Peyer's patch (tissue), 4 donors: ENCODE results near the gene ZNF683. TPM values are rescaled to one million over a fixed set of nuclear protein-coding genes. Genes with fewer than 3 reads are reported as not detected.

Experiments
- DNase-seq, 3 donors: peaks; one replicate each; pipeline ENCODE4 v3.0.0-alpha.2; 2017 to 2019
- H3K27ac ChIP-seq, 4 donors: fragments of 200-600 bp; sonication (generic); one replicate each; pipeline ENCODE4 v1.5.1; 2016 to 2019
- H3K27me3 ChIP-seq, 2 donors: fragments of 200-600 bp; sonication (generic); one replicate each; pipeline ENCODE4 v1.5.1; 2019
- H3K36me3 ChIP-seq, 3 donors: fragments of 200-600 bp; sonication (generic); one replicate each; pipeline ENCODE4 v1.5.1; 2016 to 2019
- H3K4me1 ChIP-seq, 4 donors: fragments of 200-600 bp; sonication (generic); one replicate each; pipeline ENCODE4 v1.5.1; 2016 to 2019
- H3K4me3 ChIP-seq, 4 donors: fragments of 200-600 bp; sonication (generic); 1 replicate in 3 of 4; 2 replicates in 1 of 4; pipeline ENCODE4 v1.5.1; 2016 to 2019; ENCODE audit warnings: mild to moderate bottlenecking in 1 of 4
- H3K9me3 ChIP-seq, 4 donors: fragments of 200-600 bp; sonication (generic); one replicate each; pipeline ENCODE4 v1.5.1; 2016 to 2019; ENCODE audit warnings: mild to moderate bottlenecking in 1 of 4
- CTCF ChIP-seq, 6 experiments: fragments of 450-650 bp in 4 of 6; fragments of 200-600 bp in 2 of 6; sonication (generic) in 1 of 6; IDR thresholded peaks; one replicate each; pipeline ENCODE4 v1.5.1; 2017 to 2019; ENCODE audit warnings: antibody characterized with exemption in 6 of 6, mild to moderate bottlenecking in 3 of 6, moderate library complexity in 1 of 6
- POLR2A ChIP-seq, 2 donors: fragments of 450-650 bp; IDR thresholded peaks; one replicate each; pipeline ENCODE4 v1.5.1; 2017; ENCODE audit warnings: antibody characterized with exemption in 2 of 2, mild to moderate bottlenecking in 2 of 2, moderate library complexity in 2 of 2
- total RNA-seq, 4 donors: library from RNA; depleted of rRNA; stranded (reverse); fragments of >200 nt; gene quantifications; one replicate each; pipeline ENCODE4 v1.1.0, GENCODE V29; 2016

The ZNF683 gene
- total RNA-seq, 4 donors from 2014 or later: not detected

- H3K27me3 ChIP-seq: peaks cover 0 to 42% of the 10 kb centered on the region in 2 donors
Measured at GRCh38 chr1:26411624-26412074, 39.1 kb upstream of the ZNF683 start.

GRCh38 chr1:26410706-26411623 is 38.4 kb upstream of the ZNF683 start, which contains the start of gene LIN28A:
LIN28A (plus strand) TSS chr1:26410817; CDS start chr1:26410892, 75 bp downstream.
- no peaks in the 10 kb centered on the region for H3K36me3 ChIP-seq
- H3K27me3 ChIP-seq: peaks cover 0 to 42% of the 10 kb centered on the region in 2 donors
- H3K27ac ChIP-seq: no peak within 1 kb of the TSS
- TF ChIP-seq POLR2A (IDR thresholded peaks at IDR 0.05): no peak
- no peak for TF ChIP-seq CTCF (IDR thresholded peaks at IDR 0.05)
- H3K4me1 ChIP-seq: no peaks in the 10 kb centered on the region
- H3K9me3 ChIP-seq: no peaks in the 10 kb centered on the region
- H3K4me3 ChIP-seq: no peak within 1 kb of the TSS
- peak in 1 of 3 donors; percentile 42 for DNase-seq

More at GRCh38 chr1:26411624-26412074, 39.1 kb upstream of the ZNF683 start:
- Histone ChIP-seq H3K27ac (no peak overlapping the region), H3K36me3 (no peaks in the 10 kb centered on the region), H3K4me1 (no peaks in the 10 kb centered on the region), H3K4me3 (no peak overlapping the region), H3K9me3 (no peaks in the 10 kb centered on the region)
- no peak for TF ChIP-seq CTCF (IDR thresholded peaks at IDR 0.05)
- no peak for TF ChIP-seq POLR2A (IDR thresholded peaks at IDR 0.05)
- peak in 1 of 3 donors; percentile 19 for DNase-seq

- peaks cover 0 to 42% of the 10 kb centered on the region in 2 donors for H3K27me3 ChIP-seq
- H3K4me1 ChIP-seq: no peaks in the 10 kb centered on the region
- no peak overlapping the region for H3K4me3 ChIP-seq
- no peak for DNase-seq
- no peak overlapping the region for H3K27ac ChIP-seq
- H3K9me3 ChIP-seq: no peaks in the 10 kb centered on the region
- H3K36me3 ChIP-seq: no peaks in the 10 kb centered on the region
- TF ChIP-seq CTCF (IDR thresholded peaks at IDR 0.05): no peak
- no peak for TF ChIP-seq POLR2A (IDR thresholded peaks at IDR 0.05)
Measured at GRCh38 chr1:26409191-26409807, 36.7 kb upstream of the ZNF683 start.

GRCh38 chr1:26408604-26409003 is 36.1 kb upstream of the ZNF683 start:
- Histone ChIP-seq H3K4me3 (no peak overlapping the region), H3K9me3 (no peaks in the 10 kb centered on the region), H3K4me1 (no peaks in the 10 kb centered on the region), H3K27me3 (peaks cover 0 to 42% of the 10 kb centered on the region in 2 donors), H3K27ac (no peak overlapping the region), H3K36me3 (no peaks in the 10 kb centered on the region)
- TF ChIP-seq POLR2A (IDR thresholded peaks at IDR 0.05) (no peak), CTCF (IDR thresholded peaks at IDR 0.05) (no peak)
- peak; percentile 46 to 84 (median 66) for DNase-seq

- Histone ChIP-seq H3K9me3 (no peaks in the 10 kb centered on the region), H3K4me3 (no peak overlapping the region), H3K27ac (no peak overlapping the region), H3K27me3 (peaks cover 0 to 11% of the 10 kb centered on the region in 2 donors), H3K4me1 (no peaks in the 10 kb centered on the region), H3K36me3 (no peaks in the 10 kb centered on the region)
- no peak for DNase-seq
- TF ChIP-seq POLR2A (IDR thresholded peaks at IDR 0.05) (no peak), CTCF (IDR thresholded peaks at IDR 0.05) (no peak)
Measured at GRCh38 chr1:26405281-26405915, 32.8 kb upstream of the ZNF683 start.
